Tibial nerve (tissue), 4 donors: ENCODE measurements around the gene PEX1. TPM values are rescaled to one million over a fixed set of nuclear protein-coding genes. Genes with fewer than 3 reads are reported as not detected.

ENCODE experiments used
- DNase-seq, 2 donors: peaks; one replicate each; pipeline ENCODE4 v3.0.0-alpha.2; 2019; ENCODE audit warnings: low spot score in 2 of 2
- H3K27ac ChIP-seq, 4 donors: fragments of 200-600 bp; sonication (generic) in 3 of 4; one replicate each; pipeline ENCODE4 v1.5.1; 2017 to 2019; ENCODE audit warnings: mild to moderate bottlenecking in 1 of 4
- H3K27me3 ChIP-seq, 2 donors: fragments of 200-600 bp; sonication (generic) in 1 of 2; one replicate each; pipeline versions ENCODE4 v1.5.1 to v1.6.0; 2017 to 2019
- H3K36me3 ChIP-seq, 3 donors: fragments of 200-600 bp; sonication (generic); one replicate each; pipeline ENCODE4 v1.5.1; 2018 to 2019
- H3K4me1 ChIP-seq, 4 donors: fragments of 200-600 bp; sonication (generic) in 3 of 4; one replicate each; pipeline ENCODE4 v1.5.1; 2017 to 2019
- H3K4me3 ChIP-seq, 4 donors: fragments of 200-600 bp; sonication (generic) in 3 of 4; one replicate each; pipeline ENCODE4 v1.5.1; 2017 to 2019; ENCODE audit warnings: mild to moderate bottlenecking in 1 of 4, moderate library complexity in 1 of 4
- H3K9me3 ChIP-seq, 4 donors: fragments of 200-600 bp; sonication (generic) in 3 of 4; one replicate each; pipeline ENCODE4 v1.5.1; 2017 to 2019
- EP300 ChIP-seq, 2 donors: sonication (generic); formaldehyde crosslinking; IDR thresholded peaks; one replicate each; pipeline ENCODE4 v1.6.1; 2017; ENCODE audit warnings: antibody characterized with exemption in 2 of 2, mild to moderate bottlenecking in 1 of 2
- POLR2A ChIP-seq, 2 donors: fragments of 450-650 bp; IDR thresholded peaks; one replicate each; pipeline ENCODE4 v1.6.1; 2017; ENCODE audit warnings: antibody characterized with exemption in 2 of 2, mild to moderate bottlenecking in 2 of 2, moderate library complexity in 2 of 2
- WGBS, 2 donors: methylation state at CpG; one replicate each; pipeline ENCODE4 v1.1.5; 2018; 5-methylcytosine and 5-hydroxymethylcytosine counted together
- total RNA-seq, 4 donors: library from RNA; depleted of rRNA; stranded (reverse); fragments of >200 nt; gene quantifications; one replicate each; pipeline ENCODE4 v1.1.0, GENCODE V29; 2016
- TF ChIP-seq, protein P1 (sequence below), 5 experiments: fragments of 200-600 bp in 3 of 5; fragments of 450-650 bp in 2 of 5; sonication (generic) in 3 of 5; IDR thresholded peaks; one replicate each; pipeline ENCODE4 v1.5.1; 2016 to 2019; ENCODE audit warnings: antibody characterized with exemption in 5 of 5, mild to moderate bottlenecking in 3 of 5, moderate library complexity in 2 of 5

The PEX1 gene
- total RNA-seq, 4 donors from 2014 or later: 18.4 to 24.6 (median 20.7) TPM

DNA sequence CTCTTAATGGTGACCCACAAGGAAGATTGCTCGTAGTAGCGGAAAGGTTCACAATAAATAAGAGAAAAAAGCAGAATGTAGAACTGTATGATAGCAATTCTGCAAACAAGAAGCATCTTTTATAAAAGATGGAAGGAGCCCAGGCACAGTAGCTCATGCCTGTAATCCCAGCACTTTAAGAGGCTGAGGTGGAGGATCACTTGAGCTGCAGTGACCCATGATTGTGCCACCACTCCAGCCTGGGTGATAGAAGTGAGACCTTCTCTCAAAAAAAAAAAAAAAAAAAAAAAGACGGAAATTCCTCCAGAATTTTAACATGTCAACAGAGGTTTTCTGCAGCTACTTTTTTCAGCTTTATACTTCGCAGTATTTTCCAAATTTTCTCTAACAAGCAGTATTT is 67.8 kb downstream of the PEX1 start:
- H3K4me3 ChIP-seq: no peak overlapping the region
- TF ChIP-seq POLR2A (IDR thresholded peaks at IDR 0.05) (no peak), EP300 (IDR thresholded peaks at IDR 0.05) (no peak)
- TF ChIP-seq, protein P1, sequence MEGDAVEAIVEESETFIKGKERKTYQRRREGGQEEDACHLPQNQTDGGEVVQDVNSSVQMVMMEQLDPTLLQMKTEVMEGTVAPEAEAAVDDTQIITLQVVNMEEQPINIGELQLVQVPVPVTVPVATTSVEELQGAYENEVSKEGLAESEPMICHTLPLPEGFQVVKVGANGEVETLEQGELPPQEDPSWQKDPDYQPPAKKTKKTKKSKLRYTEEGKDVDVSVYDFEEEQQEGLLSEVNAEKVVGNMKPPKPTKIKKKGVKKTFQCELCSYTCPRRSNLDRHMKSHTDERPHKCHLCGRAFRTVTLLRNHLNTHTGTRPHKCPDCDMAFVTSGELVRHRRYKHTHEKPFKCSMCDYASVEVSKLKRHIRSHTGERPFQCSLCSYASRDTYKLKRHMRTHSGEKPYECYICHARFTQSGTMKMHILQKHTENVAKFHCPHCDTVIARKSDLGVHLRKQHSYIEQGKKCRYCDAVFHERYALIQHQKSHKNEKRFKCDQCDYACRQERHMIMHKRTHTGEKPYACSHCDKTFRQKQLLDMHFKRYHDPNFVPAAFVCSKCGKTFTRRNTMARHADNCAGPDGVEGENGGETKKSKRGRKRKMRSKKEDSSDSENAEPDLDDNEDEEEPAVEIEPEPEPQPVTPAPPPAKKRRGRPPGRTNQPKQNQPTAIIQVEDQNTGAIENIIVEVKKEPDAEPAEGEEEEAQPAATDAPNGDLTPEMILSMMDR (IDR thresholded peaks at IDR 0.05): no peak
- no peaks in the 10 kb centered on the region for H3K4me1 ChIP-seq
- no peak overlapping the region for H3K27ac ChIP-seq
- DNase-seq: no peak
- WGBS, 2 donors: 84 to 85% methylated on average over 4 of the region's 4 CpGs
- H3K9me3 ChIP-seq: no peaks in the 10 kb centered on the region
- peaks cover 5 to 67% (median 12%) of the 10 kb centered on the region in 3 donors for H3K36me3 ChIP-seq
- no peaks in the 10 kb centered on the region for H3K27me3 ChIP-seq

DNA sequence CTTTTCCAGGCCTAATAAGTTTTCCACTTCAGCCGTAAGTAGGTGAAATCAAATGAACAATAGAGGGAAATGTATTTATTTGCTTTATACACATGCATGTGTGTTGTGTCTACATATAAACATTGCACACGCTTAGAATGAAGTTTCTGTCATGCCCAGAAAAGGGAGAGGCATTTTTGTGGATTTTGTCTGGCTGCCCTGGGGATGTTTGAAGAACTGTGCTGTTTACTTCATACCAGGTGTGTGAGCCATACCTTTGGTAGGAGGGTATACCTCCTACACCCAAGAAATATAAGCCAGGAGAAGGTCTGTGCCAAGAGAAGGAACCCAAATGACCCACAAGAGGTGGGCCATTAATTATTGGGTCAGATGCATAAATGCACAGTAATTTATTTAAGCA is 68.2 kb downstream of the PEX1 start:
- H3K9me3 ChIP-seq: no peaks in the 10 kb centered on the region
- TF ChIP-seq EP300 (IDR thresholded peaks at IDR 0.05): no peak
- no peak for TF ChIP-seq POLR2A (IDR thresholded peaks at IDR 0.05)
- TF ChIP-seq, protein P1 (IDR thresholded peaks at IDR 0.05): no peak
- H3K4me3 ChIP-seq: no peak overlapping the region
- no peaks in the 10 kb centered on the region for H3K4me1 ChIP-seq
- H3K27ac ChIP-seq: no peak overlapping the region
- DNase-seq: no peak
- H3K27me3 ChIP-seq: no peaks in the 10 kb centered on the region
- 72 to 76% methylated on average over 2 of the region's 2 CpGs for WGBS, 2 donors
- H3K36me3 ChIP-seq: peaks cover 5 to 67% (median 12%) of the 10 kb centered on the region in 3 donors

DNA sequence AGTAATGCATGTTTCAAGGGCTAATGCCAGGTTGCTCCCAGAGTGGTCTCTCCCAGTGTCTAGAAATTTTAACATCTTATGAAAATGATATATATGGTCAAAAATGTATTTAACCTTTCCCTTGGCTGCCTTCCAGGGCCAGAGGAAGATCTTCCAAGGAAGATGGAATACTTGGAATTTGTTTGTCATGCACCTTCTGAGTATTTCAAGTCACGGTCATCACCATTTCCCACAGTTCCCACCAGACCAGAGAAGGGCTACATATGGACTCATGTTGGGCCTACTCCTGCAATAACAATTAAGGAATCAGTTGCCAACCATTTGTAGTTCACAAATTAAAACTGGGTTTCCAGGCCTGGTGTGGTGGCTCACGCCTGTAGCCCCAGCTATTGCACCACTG is 72.1 kb downstream of the PEX1 start:
- no peak for DNase-seq
- Histone ChIP-seq H3K4me3 (no peak overlapping the region), H3K36me3 (peaks cover 2 to 81% (median 19%) of the 10 kb centered on the region in 3 donors), H3K27ac (no peak overlapping the region), H3K27me3 (no peaks in the 10 kb centered on the region), H3K9me3 (no peaks in the 10 kb centered on the region), H3K4me1 (no peaks in the 10 kb centered on the region)
- 86 to 93% methylated on average over 2 of the region's 2 CpGs for WGBS, 2 donors
- TF ChIP-seq, protein P1 (IDR thresholded peaks at IDR 0.05): no peak
- TF ChIP-seq EP300 (IDR thresholded peaks at IDR 0.05) (no peak), POLR2A (IDR thresholded peaks at IDR 0.05) (no peak)

DNA sequence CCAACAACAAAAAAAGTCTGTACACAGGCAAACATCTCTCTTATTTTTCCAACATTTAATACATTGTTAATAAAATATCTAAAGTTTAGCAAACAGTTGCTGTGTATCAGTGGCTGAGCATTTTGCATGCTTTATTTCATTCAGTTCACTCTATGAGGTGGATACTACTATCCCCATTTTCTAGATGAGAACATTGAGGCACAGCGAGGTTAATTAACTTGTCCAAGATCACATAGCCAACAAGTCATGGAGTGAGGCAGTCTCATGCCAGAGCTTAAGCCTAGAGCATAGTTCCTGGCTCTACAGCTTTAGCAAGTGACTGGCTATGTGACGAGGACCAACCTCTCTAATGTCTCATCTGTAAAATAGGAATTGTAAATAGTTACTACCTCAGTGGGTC is 76.7 kb downstream of the PEX1 start:
- WGBS, 2 donors: 96 to 98% methylated on average over 2 of the region's 2 CpGs
- Histone ChIP-seq H3K27ac (no peak overlapping the region), H3K27me3 (no peaks in the 10 kb centered on the region), H3K4me3 (no peak overlapping the region), H3K9me3 (no peaks in the 10 kb centered on the region), H3K36me3 (peaks cover 2 to 72% (median 17%) of the 10 kb centered on the region in 3 donors), H3K4me1 (peaks cover 0 to 14% (median 7%) of the 10 kb centered on the region in 4 donors)
- TF ChIP-seq EP300 (IDR thresholded peaks at IDR 0.05): no peak
- TF ChIP-seq, protein P1 (IDR thresholded peaks at IDR 0.05): no peak
- DNase-seq: no peak

DNA sequence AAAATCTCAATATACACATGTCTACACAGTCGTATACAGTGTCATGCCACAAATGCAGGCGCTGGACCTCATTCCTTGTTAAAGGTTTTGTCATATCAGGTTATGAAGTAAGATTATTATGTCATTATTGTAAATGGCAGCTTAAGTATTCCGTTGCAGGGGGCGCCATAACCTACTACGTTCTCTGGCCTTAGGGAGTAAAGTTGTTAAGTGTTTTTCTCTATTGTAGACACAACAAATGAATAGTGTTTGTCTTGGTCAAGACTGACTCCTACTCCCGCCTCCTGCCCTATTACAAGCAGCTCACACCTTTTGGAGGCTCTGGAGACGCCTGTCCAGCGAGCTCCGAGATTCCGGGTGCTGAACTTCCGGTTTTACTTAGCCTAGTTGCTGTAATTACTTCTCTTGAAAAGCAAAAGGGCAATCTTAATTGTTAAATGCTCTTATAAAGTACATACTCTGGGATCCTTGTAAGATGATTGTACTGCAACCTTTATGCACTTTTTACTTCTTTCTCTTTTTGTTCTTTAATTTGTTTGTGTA is 80.0 kb downstream of the PEX1 start:
- Histone ChIP-seq H3K4me3 (peak overlapping the region; percentile 85 to 100 (median 94)), H3K9me3 (no peaks in the 10 kb centered on the region), H3K36me3 (peaks cover 0 to 38% (median 2%) of the 10 kb centered on the region in 3 donors), H3K4me1 (peaks cover 0 to 14% (median 7%) of the 10 kb centered on the region in 4 donors), H3K27me3 (no peaks in the 10 kb centered on the region), H3K27ac (peak overlapping the region; percentile 94 to 96 (median 95))
- WGBS, 2 donors: 1% methylated on average over 11 of the region's 11 CpGs
- TF ChIP-seq, protein P1 (IDR thresholded peaks at IDR 0.05): peak in 4 of 5 experiments; percentile 23 to 33 (median 26)
- TF ChIP-seq EP300 (IDR thresholded peaks at IDR 0.05): peak in 1 of 2 donors; percentile 37
- TF ChIP-seq POLR2A (IDR thresholded peaks at IDR 0.05): no peak
- peak; percentile 26 to 70 for DNase-seq
